SJSA1 (cell line): ENCODE results near the gene CD82. TPM values are rescaled to one million over a fixed set of nuclear protein-coding genes. Genes with fewer than 3 reads are reported as not detected.
A peak's percentile ranks its signal among the peaks of the same experiment; 100 is the strongest.

Source experiments
- DNase-seq, 2 experiments: peaks; one replicate each; pipeline ENCODE4 v3.0.0-alpha.2; 2015 to 2020; ENCODE audit warnings: low spot score in 2 of 2, low read depth in 1 of 2
- H3K27ac ChIP-seq: fragments of 250-450 bp; sonication (Bioruptor Pico); 2 replicates; pipeline ENCODE4 v1.5.1; 2020; ENCODE audit warnings: mild to moderate bottlenecking, moderate library complexity
- H3K27me3 ChIP-seq: fragments of 250-450 bp; sonication (Bioruptor Pico); replicated peaks from 2 replicates; pipeline ENCODE4 v1.5.1; 2020; ENCODE audit warnings: mild to moderate bottlenecking, moderate library complexity
- H3K36me3 ChIP-seq: fragments of 250-450 bp; sonication (Bioruptor Pico); 2 replicates; pipeline ENCODE4 v1.5.1; 2020; ENCODE audit warnings: mild to moderate bottlenecking
- H3K4me1 ChIP-seq: fragments of 250-450 bp; sonication (Bioruptor Pico); replicated peaks from 2 replicates; pipeline ENCODE4 v1.6.1; 2021; ENCODE audit warnings: mild to moderate bottlenecking
- H3K4me3 ChIP-seq: fragments of 250-450 bp; sonication (Bioruptor Pico); 2 replicates; pipeline ENCODE4 v1.5.1; 2020; ENCODE audit warnings: mild to moderate bottlenecking
- H3K9me3 ChIP-seq: fragments of 250-450 bp; sonication (Bioruptor Pico); replicated peaks from 2 replicates; pipeline ENCODE4 v1.5.1; 2020; ENCODE audit warnings: mild to moderate bottlenecking
- total RNA-seq: library from RNA; depleted of rRNA; stranded (reverse); fragments of >200 nt; shearing (Covaris generic); gene quantifications from 2 replicates; pipeline ENCODE4 v1.2.3, GENCODE V29; 2014

The CD82 gene
- total RNA-seq, 1 experiment from 2014 or later: 15.5 TPM

GRCh38 chr11:44570411-44571155 is 5.1 kb downstream of the CD82 start:
- H3K9me3 ChIP-seq: no peaks in the 10 kb centered on the region
- no peaks in the 10 kb centered on the region for H3K36me3 ChIP-seq
- no peaks in the 10 kb centered on the region for H3K27me3 ChIP-seq
- DNase-seq: no peak
- H3K27ac ChIP-seq: no peak overlapping the region; the same call in 1 of the 2 replicates
- H3K4me1 ChIP-seq: peaks cover 57% of the 10 kb centered on the region
- H3K4me3 ChIP-seq: no peak overlapping the region

DNA sequence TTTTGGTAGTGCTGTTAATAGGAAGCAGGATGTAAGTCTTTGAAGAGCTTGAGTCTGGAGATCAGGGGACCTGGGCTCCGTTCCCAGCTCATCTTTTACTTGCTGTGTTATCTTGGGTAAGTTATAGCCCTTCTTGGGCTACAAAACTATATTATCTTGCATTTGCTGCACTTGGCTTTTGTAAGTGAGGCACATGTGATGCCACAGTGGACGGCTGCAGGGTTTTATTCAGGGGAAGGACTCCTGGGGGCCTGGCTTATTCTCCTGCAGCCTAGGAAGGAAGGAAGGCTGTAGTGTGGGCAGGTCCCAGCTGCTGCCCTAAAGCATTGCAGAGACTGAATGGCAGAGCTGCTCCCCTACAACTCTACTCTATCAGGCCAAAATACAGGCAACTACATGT is 6.4 kb downstream of the CD82 start:
- H3K9me3 ChIP-seq: no peaks in the 10 kb centered on the region
- DNase-seq: no peak
- no peaks in the 10 kb centered on the region for H3K27me3 ChIP-seq
- no peaks in the 10 kb centered on the region for H3K36me3 ChIP-seq
- H3K27ac ChIP-seq: no peak overlapping the region
- H3K4me3 ChIP-seq: no peak overlapping the region
- peaks cover 51% of the 10 kb centered on the region for H3K4me1 ChIP-seq

DNA sequence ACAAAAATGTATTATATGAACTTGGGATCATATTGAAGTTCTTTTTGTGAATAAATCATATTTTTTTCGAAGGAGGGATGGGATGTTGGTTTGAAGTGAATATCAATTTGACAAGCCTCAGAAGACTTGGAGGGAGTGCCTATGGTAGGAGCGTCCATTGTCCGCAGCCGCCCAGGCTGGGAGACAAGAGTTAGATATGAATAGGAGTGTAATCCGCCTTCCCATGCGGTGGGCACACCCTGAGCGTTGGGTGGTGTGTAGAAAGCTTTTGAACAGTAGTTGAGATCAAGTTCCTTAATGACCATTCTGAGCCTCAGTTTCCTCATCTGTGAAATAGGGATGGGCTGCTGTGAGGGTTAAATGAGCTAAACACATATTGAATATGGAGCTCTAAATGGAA is 7.0 kb downstream of the CD82 start:
- no peak for DNase-seq
- H3K27me3 ChIP-seq: no peaks in the 10 kb centered on the region
- no peaks in the 10 kb centered on the region for H3K9me3 ChIP-seq
- H3K36me3 ChIP-seq: no peaks in the 10 kb centered on the region
- no peak overlapping the region for H3K27ac ChIP-seq
- H3K4me3 ChIP-seq: no peak overlapping the region
- peaks cover 51% of the 10 kb centered on the region for H3K4me1 ChIP-seq

GRCh38 chr11:44572884-44573283 is 7.4 kb downstream of the CD82 start:
- Histone ChIP-seq H3K9me3 (no peaks in the 10 kb centered on the region), H3K27ac (no peak overlapping the region), H3K27me3 (no peaks in the 10 kb centered on the region), H3K36me3 (no peaks in the 10 kb centered on the region), H3K4me3 (no peak overlapping the region), H3K4me1 (peaks cover 51% of the 10 kb centered on the region)
- DNase-seq: no peak

GRCh38 chr11:44573333-44573732 is 7.9 kb downstream of the CD82 start:
- no peak overlapping the region for H3K4me3 ChIP-seq
- no peaks in the 10 kb centered on the region for H3K27me3 ChIP-seq
- no peaks in the 10 kb centered on the region for H3K36me3 ChIP-seq
- H3K4me1 ChIP-seq: peaks cover 47% of the 10 kb centered on the region
- H3K27ac ChIP-seq: no peak overlapping the region
- DNase-seq: no peak
- H3K9me3 ChIP-seq: no peaks in the 10 kb centered on the region

DNA sequence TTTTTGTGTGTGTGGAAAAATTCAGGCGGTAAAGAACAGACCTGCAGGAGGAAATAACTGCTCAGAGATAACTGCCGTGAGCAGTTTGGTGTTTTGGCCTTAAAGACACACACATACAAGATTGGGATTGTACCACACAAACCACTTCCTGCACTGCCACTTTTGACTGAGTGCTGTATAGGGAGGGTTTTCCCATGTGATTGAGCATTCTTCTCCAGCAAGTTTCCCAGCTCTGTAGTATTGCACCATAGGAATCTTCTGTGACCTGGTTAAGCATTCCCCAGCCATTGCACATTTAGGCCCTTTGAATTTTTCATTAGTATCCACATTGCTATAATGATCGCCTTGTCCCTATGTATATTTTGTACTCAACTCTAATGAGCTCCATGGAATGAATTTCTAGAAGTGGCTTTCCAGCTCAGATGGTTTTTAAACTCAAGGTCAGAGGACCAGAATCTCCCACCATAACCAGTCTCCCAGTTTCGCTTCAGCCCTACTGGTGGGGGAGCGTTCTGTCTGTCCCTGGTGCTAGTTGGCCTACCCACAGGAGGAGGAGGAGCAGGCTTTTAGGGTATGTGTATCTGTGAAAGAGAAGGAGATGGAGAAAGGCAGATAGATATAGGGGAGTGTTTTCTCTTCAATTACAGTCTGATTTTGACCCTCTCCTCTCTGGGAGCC is 9.3 kb downstream of the CD82 start:
- peak; percentile 70 to 78 for DNase-seq
- Histone ChIP-seq H3K36me3 (no peaks in the 10 kb centered on the region), H3K9me3 (no peaks in the 10 kb centered on the region), H3K27me3 (no peaks in the 10 kb centered on the region), H3K4me1 (peaks cover 33% of the 10 kb centered on the region), H3K4me3 (no peak overlapping the region), H3K27ac (peak overlapping the region; percentile 85)

DNA sequence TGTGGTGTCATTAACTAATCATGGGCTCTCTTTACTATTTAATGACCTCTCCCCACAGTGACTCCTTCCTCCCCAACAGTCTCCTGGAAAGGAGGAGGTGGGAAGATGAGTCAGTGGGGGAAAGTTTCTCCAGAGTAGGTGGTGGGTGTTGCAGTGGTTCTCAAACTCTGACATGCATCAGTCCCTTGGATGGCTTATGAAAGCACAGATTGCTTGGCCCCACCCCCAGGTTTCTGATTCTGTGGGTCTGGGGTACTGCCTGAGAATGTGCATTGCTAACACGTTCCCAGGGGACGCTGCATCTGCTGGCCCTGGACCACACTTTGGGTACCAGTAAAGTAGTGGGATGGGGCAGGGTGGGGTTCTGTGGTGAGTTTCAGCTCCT is 9.8 kb downstream of the CD82 start:
- peak in 1 of 2 experiments; percentile 60 for DNase-seq
- peaks cover 28% of the 10 kb centered on the region for H3K4me1 ChIP-seq
- peak overlapping the region; percentile 85 for H3K27ac ChIP-seq
- H3K36me3 ChIP-seq: no peaks in the 10 kb centered on the region
- H3K27me3 ChIP-seq: no peaks in the 10 kb centered on the region
- no peak overlapping the region for H3K4me3 ChIP-seq
- H3K9me3 ChIP-seq: no peaks in the 10 kb centered on the region

DNA sequence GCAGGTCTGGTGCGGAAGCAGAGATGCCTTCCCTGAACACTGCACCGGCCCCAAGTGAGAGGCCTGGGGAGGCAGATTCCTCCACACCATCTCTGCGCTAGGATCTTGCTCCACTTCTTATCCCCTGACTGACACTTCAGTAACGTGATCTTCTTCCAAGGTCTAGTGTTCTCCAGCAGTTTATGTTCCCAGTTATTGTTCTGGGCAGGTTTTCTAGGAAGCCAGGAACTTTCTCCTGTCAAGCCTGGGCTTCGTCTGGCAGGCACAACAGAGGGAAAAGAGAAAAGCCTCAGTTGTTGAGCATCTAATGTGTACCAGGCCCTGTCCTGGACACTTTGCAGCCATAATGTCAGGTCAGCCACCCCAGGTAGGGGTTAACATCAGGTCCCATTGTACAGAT is 10.5 kb downstream of the CD82 start:
- no peak overlapping the region; the same call in 1 of the 2 replicates for H3K27ac ChIP-seq
- H3K9me3 ChIP-seq: no peaks in the 10 kb centered on the region
- no peaks in the 10 kb centered on the region for H3K27me3 ChIP-seq
- no peak overlapping the region for H3K4me3 ChIP-seq
- peaks cover 21% of the 10 kb centered on the region for H3K4me1 ChIP-seq
- DNase-seq: no peak
- H3K36me3 ChIP-seq: no peaks in the 10 kb centered on the region

- Histone ChIP-seq H3K9me3 (no peaks in the 10 kb centered on the region), H3K4me1 (peaks cover 19% of the 10 kb centered on the region), H3K4me3 (no peak overlapping the region), H3K36me3 (no peaks in the 10 kb centered on the region), H3K27me3 (no peaks in the 10 kb centered on the region), H3K27ac (no peak overlapping the region)
- DNase-seq: no peak
Observed at GRCh38 chr11:44576656-44577055, 11.2 kb downstream of the CD82 start.

DNA sequence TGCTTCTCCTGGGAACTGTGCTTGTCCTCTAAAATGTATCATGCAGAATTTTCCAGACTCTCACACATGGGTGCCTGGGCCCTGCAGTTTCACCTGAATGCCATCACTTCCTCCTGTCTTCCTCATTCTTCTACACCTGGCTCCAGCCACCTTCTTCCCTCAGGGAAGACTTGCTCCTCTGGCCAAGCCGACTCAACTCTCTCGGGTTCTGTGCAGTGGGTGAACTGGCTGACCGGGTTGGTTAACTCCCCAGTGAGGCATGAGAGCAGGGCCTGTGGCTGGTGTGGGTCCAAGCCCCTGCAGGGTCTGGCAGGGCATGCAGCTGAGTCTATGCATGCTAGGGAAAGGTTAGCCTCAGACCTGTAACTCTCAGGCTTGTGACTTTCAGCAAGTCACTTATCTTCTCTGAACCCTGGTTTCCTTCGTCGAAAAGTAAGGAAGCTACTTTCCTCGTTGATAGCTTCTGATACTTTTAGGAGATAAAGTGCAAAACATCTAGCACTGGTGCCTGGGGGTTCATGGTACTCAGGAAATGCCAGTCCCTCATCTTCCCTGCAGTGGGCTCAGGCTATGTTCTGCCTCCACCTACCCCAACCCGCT is 11.9 kb downstream of the CD82 start:
- Histone ChIP-seq H3K36me3 (no peaks in the 10 kb centered on the region), H3K4me1 (peaks cover 19% of the 10 kb centered on the region), H3K4me3 (no peak overlapping the region), H3K9me3 (0 out of 2 replicates have a peak, but pooled peaks cover 3% of the 10 kb centered on the region), H3K27ac (no peak overlapping the region), H3K27me3 (no peaks in the 10 kb centered on the region)
- DNase-seq: no peak

DNA sequence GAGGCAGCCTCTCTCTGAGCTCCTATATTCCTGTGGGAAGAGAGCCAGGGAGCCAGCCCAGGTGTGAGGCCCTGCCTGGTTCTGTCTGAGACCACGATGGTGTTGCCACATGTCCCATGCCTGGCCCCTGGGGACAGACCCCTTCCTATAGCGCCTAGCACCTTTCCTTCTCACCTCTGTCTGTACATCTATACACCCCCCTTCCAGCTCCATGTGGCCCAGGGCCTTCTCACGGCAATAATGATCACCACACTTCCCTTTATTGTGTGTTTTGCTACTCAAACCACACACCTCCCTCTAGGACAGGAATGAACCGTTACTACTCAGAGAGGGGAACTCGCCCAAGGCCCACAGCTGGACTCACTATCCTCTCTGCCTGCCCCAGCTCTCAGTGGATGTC is 12.8 kb downstream of the CD82 start:
- Histone ChIP-seq H3K27ac (no peak overlapping the region), H3K36me3 (0 out of 2 replicates have a peak, but pooled peaks cover 2% of the 10 kb centered on the region), H3K27me3 (no peaks in the 10 kb centered on the region), H3K9me3 (0 out of 2 replicates have a peak, but pooled peaks cover 9% of the 10 kb centered on the region), H3K4me1 (peaks cover 19% of the 10 kb centered on the region), H3K4me3 (no peak overlapping the region)
- DNase-seq: no peak

- Histone ChIP-seq H3K4me1 (peaks cover 12% of the 10 kb centered on the region), H3K9me3 (0 out of 2 replicates have a peak, but pooled peaks cover 9% of the 10 kb centered on the region), H3K27ac (no peak overlapping the region), H3K4me3 (no peak overlapping the region), H3K27me3 (no peaks in the 10 kb centered on the region), H3K36me3 (0 out of 2 replicates have a peak, but pooled peaks cover 2% of the 10 kb centered on the region)
- no peak for DNase-seq
Observed at GRCh38 chr11:44579302-44579761, 13.9 kb downstream of the CD82 start.

GRCh38 chr11:44580701-44581100 is 15.2 kb downstream of the CD82 start:
- H3K4me3 ChIP-seq: no peak overlapping the region
- H3K36me3 ChIP-seq: 0 out of 2 replicates have a peak, but pooled peaks cover 2% of the 10 kb centered on the region
- no peaks in the 10 kb centered on the region; the same call in 1 of the 2 replicates for H3K4me1 ChIP-seq
- 0 out of 2 replicates have a peak, but pooled peaks cover 9% of the 10 kb centered on the region for H3K9me3 ChIP-seq
- H3K27me3 ChIP-seq: no peaks in the 10 kb centered on the region
- no peak for DNase-seq
- H3K27ac ChIP-seq: no peak overlapping the region

- no peaks in the 10 kb centered on the region for H3K4me1 ChIP-seq
- H3K4me3 ChIP-seq: no peak overlapping the region
- DNase-seq: no peak
- no peak overlapping the region for H3K27ac ChIP-seq
- H3K27me3 ChIP-seq: no peaks in the 10 kb centered on the region
- 0 out of 2 replicates have a peak, but pooled peaks cover 2% of the 10 kb centered on the region for H3K36me3 ChIP-seq
- 0 out of 2 replicates have a peak, but pooled peaks cover 9% of the 10 kb centered on the region for H3K9me3 ChIP-seq
Observed at GRCh38 chr11:44581246-44581645, 15.8 kb downstream of the CD82 start.
